Inflammatory macrophage treated with lipopolysaccharide for 4 hours (primary cell): ENCODE measurements around the gene UNC13D.
A peak's percentile ranks its signal among the peaks of the same experiment; 100 is the strongest.

ENCODE experiments used
- DNase-seq: peaks from one replicate; pipeline ENCODE4 v3.0.0-alpha.2; 2020

The UNC13D gene

GRCh38 chr17:75843577-75844529, at the start of gene UNC13D:
UNC13D (minus strand) TSS chr17:75844404; CDS start chr17:75844337, 67 bp downstream.
- peak; percentile 86 for DNase-seq

GRCh38 chr17:75893305-75894048, 49.3 kb upstream of the UNC13D start:
- no peak for DNase-seq

GRCh38 chr17:75892556-75893224, 48.5 kb upstream of the UNC13D start:
- no peak for DNase-seq

GRCh38 chr17:75891605-75892555, 47.7 kb upstream of the UNC13D start:
- no peak for DNase-seq

GRCh38 chr17:75891022-75891604, 46.9 kb upstream of the UNC13D start:
- no peak for DNase-seq

- no peak for DNase-seq
These were observed 45.2 kb upstream of the UNC13D start for GRCh38 chr17:75889454-75889853.

GRCh38 chr17:75888484-75888883, 44.3 kb upstream of the UNC13D start:
- no peak for DNase-seq

- peak; percentile 13 for DNase-seq
These were observed 41.7 kb upstream of the UNC13D start for GRCh38 chr17:75885860-75886259.

- DNase-seq, result peak; percentile 29
These were observed 41.2 kb upstream of the UNC13D start for GRCh38 chr17:75885431-75885830.

- DNase-seq, result no peak
These were observed 37.7 kb upstream of the UNC13D start for GRCh38 chr17:75881678-75882454.

GRCh38 chr17:75880266-75880665, 36.1 kb upstream of the UNC13D start:
- DNase-seq, result no peak

GRCh38 chr17:75878174-75878998, 34.2 kb upstream of the UNC13D start, which contains the start of gene TRIM47:
TRIM47 (minus strand) TSS chr17:75878581; CDS start chr17:75878548, 33 bp downstream.
- peak; percentile 55 for DNase-seq

- DNase-seq, result peak; percentile 70
These were observed 33.6 kb upstream of the UNC13D start for GRCh38 chr17:75877752-75878173.

- DNase-seq, result peak; percentile 71
These were observed 32.9 kb upstream of the UNC13D start for GRCh38 chr17:75876938-75877751.

GRCh38 chr17:75876190-75876937, 32.2 kb upstream of the UNC13D start:
- no peak for DNase-seq

GRCh38 chr17:75875940-75876189, 31.7 kb upstream of the UNC13D start:
- no peak for DNase-seq

- DNase-seq, result no peak
These were observed 31.2 kb upstream of the UNC13D start for GRCh38 chr17:75875182-75875939.
